Stimulated activated CD4-positive, alpha-beta T cell treated with anti-CD3 and anti-CD28 coated beads, TNF-alpha, amount 100 ng/mL, for 4 hours (primary cell): Measurements from ENCODE around the gene NKAIN2.
"Not testable (repeated sequence)": the region's sequence is repeated elsewhere in the genome, so short reads cannot be mapped to it uniquely, and the experiment has no call there.

Experiments used
- DNase-seq, 3 experiments: peaks; one replicate each; pipeline ENCODE4 v3.0.0-alpha.2; 2020; ENCODE audit warnings: low read depth in 3 of 3

NKAIN2 gene

GRCh38 chr6:124684621-124685020 is 881.0 kb downstream of the NKAIN2 start:
- DNase-seq, result no peak

GRCh38 chr6:124688369-124688768 is 884.7 kb downstream of the NKAIN2 start:
- DNase-seq, result no peak

GRCh38 chr6:124694139-124694705 is 890.6 kb downstream of the NKAIN2 start:
- DNase-seq, result no peak

- DNase-seq, result no peak
These were observed 895.4 kb downstream of the NKAIN2 start for GRCh38 chr6:124699038-124699437.

GRCh38 chr6:124703541-124703940 is 899.9 kb downstream of the NKAIN2 start:
- DNase-seq, result no peak

GRCh38 chr6:124712532-124712931 is 908.9 kb downstream of the NKAIN2 start:
- not testable (repeated sequence) for DNase-seq

GRCh38 chr6:124714728-124715127 is 911.1 kb downstream of the NKAIN2 start:
- DNase-seq, result no peak

GRCh38 chr6:124719913-124720312 is 916.2 kb downstream of the NKAIN2 start:
- DNase-seq, result no peak

GRCh38 chr6:124721331-124721730 is 917.7 kb downstream of the NKAIN2 start:
- no peak for DNase-seq

GRCh38 chr6:124722141-124722878 is 918.6 kb downstream of the NKAIN2 start:
- DNase-seq, result no peak

- DNase-seq, result no peak
These were observed 920.0 kb downstream of the NKAIN2 start for GRCh38 chr6:124723671-124724070.

- not testable (repeated sequence) for DNase-seq
These were observed 934.1 kb downstream of the NKAIN2 start for GRCh38 chr6:124737804-124738203.

- DNase-seq, result no peak
These were observed 934.8 kb downstream of the NKAIN2 start for GRCh38 chr6:124738482-124738881.

GRCh38 chr6:124741341-124741740 is 937.7 kb downstream of the NKAIN2 start:
- no peak for DNase-seq

- DNase-seq, result no peak
These were observed 939.3 kb downstream of the NKAIN2 start for GRCh38 chr6:124742971-124743370.

- DNase-seq, result no peak
These were observed 939.8 kb downstream of the NKAIN2 start for GRCh38 chr6:124743420-124743819.

- DNase-seq, result no peak
These were observed 943.7 kb downstream of the NKAIN2 start for GRCh38 chr6:124747349-124747748.

GRCh38 chr6:124748778-124749177 is 945.1 kb downstream of the NKAIN2 start:
- no peak for DNase-seq

GRCh38 chr6:124753001-124753400 is 949.3 kb downstream of the NKAIN2 start:
- no peak for DNase-seq

- no peak for DNase-seq
These were observed 950.0 kb downstream of the NKAIN2 start for GRCh38 chr6:124753562-124754105.

GRCh38 chr6:124755321-124755720 is 951.7 kb downstream of the NKAIN2 start:
- DNase-seq, result no peak

- DNase-seq, result no peak
These were observed 953.9 kb downstream of the NKAIN2 start for GRCh38 chr6:124757560-124757959.

GRCh38 chr6:124758663-124759062 is 955.0 kb downstream of the NKAIN2 start:
- DNase-seq, result no peak
